Kidney epithelial cell (primary cell): ENCODE data around the gene ENAH. TPM values are rescaled to one million over a fixed set of nuclear protein-coding genes. Genes with fewer than 3 reads are reported as not detected.
"Not testable (repeated sequence)": the region's sequence is repeated elsewhere in the genome, so short reads cannot be mapped to it uniquely, and the experiment has no call there.

ENCODE experiments used
- DNase-seq: peaks from one replicate; pipeline ENCODE4 v3.0.0-alpha.2; 2010; ENCODE audit warnings: low read depth
- H3K27me3 ChIP-seq: 2 replicates; pipeline ENCODE4 v1.6.0; 2011; ENCODE audit warnings: low read length; ENCODE audit not compliant: control insufficient read depth, insufficient read depth
- H3K36me3 ChIP-seq: 2 replicates; pipeline ENCODE4 v1.5.1; 2011; ENCODE audit warnings: low read length; ENCODE audit not compliant: control insufficient read depth, insufficient read depth
- H3K4me3 ChIP-seq: 2 replicates; pipeline ENCODE4 v1.5.1; 2011; ENCODE audit warnings: low read depth, mild to moderate bottlenecking, control low read depth, low read length
- total RNA-seq: library from RNA; depleted of rRNA; stranded (reverse); fragments of >200 nt; gene quantifications from 2 replicates; pipeline ENCODE4 v1.2.3, GENCODE V29; 2015
- TF ChIP-seq, protein P1 (sequence below): IDR thresholded peaks from 2 replicates; pipeline ENCODE4 v1.5.1; 2011; ENCODE audit warnings: mild to moderate bottlenecking, moderate library complexity, low read length, control low read depth, inconsistent platforms; ENCODE audit not compliant: insufficient read depth, poor library complexity, severe bottlenecking

ENAH gene
- total RNA-seq, 1 donor from 2014 or later = 95.8 TPM

DNA sequence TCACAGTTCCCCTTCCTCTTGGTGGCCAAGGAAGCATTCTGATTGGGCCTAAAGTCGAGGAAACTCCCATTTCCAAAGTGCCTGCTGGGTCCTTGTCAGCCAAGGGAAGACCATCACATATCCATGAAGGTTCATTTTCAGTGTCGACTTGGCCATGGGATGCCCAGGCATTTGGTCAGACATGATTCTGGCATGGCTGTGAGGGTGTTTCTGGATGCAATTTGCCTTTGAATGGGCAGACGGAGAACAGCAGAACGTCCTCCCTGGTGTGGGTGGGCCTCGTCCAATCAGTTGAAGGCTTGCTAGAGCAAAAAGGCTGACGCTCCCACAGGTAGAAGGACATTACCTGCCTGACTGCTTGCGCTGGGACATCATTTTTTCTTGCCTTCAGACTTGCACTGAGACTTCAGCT lies 176.8 kb downstream of the ENAH start:
- TF ChIP-seq, protein P1, sequence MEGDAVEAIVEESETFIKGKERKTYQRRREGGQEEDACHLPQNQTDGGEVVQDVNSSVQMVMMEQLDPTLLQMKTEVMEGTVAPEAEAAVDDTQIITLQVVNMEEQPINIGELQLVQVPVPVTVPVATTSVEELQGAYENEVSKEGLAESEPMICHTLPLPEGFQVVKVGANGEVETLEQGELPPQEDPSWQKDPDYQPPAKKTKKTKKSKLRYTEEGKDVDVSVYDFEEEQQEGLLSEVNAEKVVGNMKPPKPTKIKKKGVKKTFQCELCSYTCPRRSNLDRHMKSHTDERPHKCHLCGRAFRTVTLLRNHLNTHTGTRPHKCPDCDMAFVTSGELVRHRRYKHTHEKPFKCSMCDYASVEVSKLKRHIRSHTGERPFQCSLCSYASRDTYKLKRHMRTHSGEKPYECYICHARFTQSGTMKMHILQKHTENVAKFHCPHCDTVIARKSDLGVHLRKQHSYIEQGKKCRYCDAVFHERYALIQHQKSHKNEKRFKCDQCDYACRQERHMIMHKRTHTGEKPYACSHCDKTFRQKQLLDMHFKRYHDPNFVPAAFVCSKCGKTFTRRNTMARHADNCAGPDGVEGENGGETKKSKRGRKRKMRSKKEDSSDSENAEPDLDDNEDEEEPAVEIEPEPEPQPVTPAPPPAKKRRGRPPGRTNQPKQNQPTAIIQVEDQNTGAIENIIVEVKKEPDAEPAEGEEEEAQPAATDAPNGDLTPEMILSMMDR = no peak
- Histone ChIP-seq H3K36me3 (no peaks in the 10 kb centered on the region), H3K4me3 (no peak overlapping the region), H3K27me3 (no peaks in the 10 kb centered on the region)
- DNase-seq = no peak

DNA sequence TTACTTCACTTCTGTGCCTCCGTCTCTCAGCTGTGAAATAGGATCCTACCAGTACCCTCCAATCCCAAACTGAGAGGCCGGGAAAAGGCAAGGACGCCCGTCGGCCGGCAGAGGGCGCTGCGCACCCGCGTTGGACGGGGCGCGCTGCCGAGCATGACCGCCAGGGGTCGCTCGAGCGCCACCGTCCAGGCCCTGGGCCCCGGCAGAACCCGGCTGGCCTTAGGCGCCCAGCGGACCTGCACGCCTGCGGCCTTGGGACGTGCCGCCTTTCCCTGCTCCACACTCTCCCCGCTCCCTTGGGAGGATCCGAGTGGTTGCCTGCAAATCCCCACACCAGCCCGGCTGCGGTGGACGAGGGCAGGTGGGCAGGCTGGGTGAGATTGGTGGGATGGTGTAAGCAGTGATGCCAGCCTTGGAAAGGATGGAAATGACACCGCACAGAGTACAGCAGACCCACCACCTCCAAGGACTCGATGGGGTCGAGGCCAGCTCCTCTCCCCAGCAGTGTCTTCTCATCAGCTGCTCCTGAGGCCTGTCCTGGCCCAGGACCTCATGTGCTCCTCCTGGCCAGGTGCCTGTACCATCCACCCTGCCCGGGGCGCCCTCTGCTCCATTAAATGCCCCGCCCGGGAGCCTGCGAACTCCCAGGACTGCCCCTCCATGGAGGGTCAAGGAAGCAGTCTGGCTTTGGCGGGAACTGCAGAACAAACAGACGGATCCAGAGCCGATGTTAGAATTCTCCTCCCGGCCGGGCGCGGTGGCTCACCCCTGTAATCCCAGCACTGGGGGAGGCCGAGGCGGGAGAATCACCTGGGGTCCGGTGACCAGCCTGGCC lies 177.7 kb downstream of the ENAH start:
- TF ChIP-seq, protein P1 = peak; percentile 86
- no peak overlapping the region for H3K4me3 ChIP-seq
- no peak for DNase-seq
- no peaks in the 10 kb centered on the region for H3K36me3 ChIP-seq
- H3K27me3 ChIP-seq = no peaks in the 10 kb centered on the region

DNA sequence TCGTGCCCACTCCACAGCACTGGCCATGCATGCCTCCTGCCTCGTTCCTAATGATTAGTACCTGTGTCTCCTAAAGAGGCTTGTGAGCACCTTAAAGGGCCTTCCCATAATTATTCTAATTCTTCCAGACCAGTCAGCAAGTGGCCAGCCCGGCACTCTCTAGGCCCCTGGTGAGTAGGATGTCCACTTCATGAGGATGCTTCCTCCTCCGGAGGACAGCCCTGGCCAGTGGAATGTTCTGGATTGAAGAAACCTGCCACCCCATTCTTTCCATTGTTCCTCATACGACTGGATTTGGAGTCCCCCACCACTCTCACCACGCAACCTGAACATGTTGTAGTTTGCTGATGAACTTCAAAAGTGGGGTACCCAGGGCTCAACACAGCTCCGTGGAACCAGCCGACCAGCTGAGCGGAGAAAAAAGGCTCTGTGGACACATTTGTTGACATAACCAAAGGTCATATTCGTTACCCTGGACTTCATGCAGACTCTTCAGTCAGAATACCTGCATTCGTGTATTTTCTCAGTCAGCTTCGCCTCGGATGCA lies 178.4 kb downstream of the ENAH start:
- H3K27me3 ChIP-seq = no peaks in the 10 kb centered on the region
- TF ChIP-seq, protein P1 = no peak
- no peak for DNase-seq
- no peak overlapping the region for H3K4me3 ChIP-seq
- no peaks in the 10 kb centered on the region for H3K36me3 ChIP-seq

DNA sequence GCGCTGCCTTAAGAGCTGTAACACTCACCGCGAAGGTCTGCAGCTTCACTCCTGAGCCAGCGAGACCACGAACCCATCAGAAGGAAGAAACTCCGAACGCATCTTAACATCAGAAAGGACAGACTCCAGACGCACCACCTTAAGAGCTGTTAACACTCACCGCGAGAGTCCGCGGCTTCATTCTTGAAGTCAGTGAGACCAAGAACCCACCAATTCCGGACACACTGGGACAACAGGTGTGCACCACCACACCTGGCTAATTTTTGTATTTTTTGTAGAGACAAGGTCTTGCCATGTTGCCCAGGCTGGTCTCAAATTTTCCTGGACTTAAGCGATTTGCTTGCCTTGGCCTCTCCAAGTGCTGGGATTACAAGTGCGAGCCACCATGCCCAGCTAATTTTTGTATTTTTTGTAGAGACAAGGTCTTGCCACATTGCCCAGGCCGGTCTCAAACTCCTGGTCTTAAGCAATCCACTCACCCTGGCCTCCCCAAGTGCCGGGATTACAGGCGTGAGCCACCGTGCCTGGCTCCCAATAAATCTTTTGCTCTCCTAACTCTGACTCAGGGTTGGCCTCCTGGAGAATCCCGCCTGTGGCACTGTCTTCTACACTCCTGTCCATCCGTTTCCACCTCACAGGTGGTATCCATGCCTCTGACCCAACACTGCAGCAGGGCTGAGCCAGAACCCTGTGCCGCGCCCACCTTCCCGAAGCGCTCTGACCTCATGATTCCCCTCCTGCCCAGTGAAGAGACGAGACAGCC lies 179.1 kb downstream of the ENAH start:
- not testable (repeated sequence) for DNase-seq, H3K36me3 ChIP-seq, H3K27me3 ChIP-seq, H3K4me3 ChIP-seq

DNA sequence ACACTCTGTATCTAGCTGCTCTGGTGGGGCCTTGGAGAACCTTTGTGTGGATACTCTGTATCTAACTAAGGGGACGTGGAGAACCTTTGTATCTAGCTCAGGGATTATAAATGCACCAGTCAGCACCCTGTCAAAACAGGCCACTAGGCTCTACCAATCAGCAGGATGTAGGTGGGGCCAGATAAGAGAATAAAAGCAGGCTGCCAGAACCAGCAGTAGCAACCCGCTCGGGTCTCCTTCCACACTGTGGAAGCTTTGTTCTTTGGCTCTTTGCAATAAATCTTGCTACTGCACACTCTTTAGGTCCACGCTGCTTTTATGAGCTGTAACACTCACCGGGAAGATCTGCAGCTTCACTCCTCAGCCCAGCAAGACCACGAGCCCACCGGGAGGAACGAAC lies 179.7 kb downstream of the ENAH start:
- not testable (repeated sequence) for DNase-seq, H3K27me3 ChIP-seq, H3K36me3 ChIP-seq, H3K4me3 ChIP-seq

DNA sequence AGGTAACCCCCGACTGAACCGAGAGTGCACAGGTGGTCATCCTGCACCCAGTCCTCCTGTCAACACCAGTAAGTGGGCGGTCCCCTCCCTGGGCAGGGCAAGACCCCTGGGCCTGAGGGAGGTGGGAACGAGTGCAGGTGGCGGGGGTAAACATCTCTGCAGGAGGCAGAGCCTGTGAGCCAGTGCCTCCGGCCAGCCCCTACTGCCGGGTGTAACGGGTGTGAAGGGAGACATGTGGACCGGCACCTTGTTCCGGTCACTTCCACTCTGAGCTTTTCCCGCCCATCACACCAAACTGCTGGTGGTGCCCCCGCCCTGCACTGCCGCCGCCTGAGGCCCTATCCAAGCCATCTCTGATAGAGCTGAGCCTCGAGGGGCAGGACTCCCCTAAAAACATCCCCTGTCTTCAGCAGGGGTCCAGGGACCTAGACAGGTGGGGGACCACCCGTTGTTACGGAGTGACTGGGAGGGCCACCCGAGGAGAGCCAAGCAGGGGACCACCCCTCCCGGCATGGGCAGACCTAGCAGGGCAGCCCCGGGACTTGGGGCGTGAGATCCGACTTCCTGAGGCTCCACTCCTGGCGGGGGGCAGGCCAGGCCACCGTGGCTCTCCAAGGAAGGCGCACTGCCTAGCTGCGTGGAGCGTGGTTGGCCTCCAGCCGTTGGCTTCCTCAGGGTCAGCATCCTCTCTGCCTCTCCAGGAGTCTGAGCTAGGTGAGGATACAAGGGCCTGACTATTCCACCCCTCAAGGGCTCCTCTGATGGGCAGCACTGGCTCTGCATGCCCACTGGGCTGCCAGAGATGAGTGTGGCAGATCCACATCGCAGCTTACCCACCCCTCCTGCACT lies 181.2 kb downstream of the ENAH start:
- Histone ChIP-seq H3K36me3 (no peaks in the 10 kb centered on the region), H3K27me3 (no peaks in the 10 kb centered on the region), H3K4me3 (no peak overlapping the region)
- DNase-seq = no peak
- TF ChIP-seq, protein P1 = no peak
